Measurements from ENCODE around the gene PEAK3. TPM values are rescaled to one million over a fixed set of nuclear protein-coding genes. Genes with fewer than 3 reads are reported as not detected.

Gene PEAK3
- total and polyA plus RNA-seq, 7 donors, result 0.01 to 0.20 (median 0.13) TPM; not detected in 1

- no peak overlapping the region for H3K4me3 ChIP-seq
- no peaks in the 10 kb centered on the region for H3K27me3 ChIP-seq (ENCODE audit: insufficient read depth in 3 of 3, low read length in 2 of 3)
- intact Hi-C loops (cut with DNase I), result loop anchor here in 1 of 2 donors (5.0 kb wide), 1 partner anchor 36 kb away; no protein-coding TSS in a partner anchor
- no peaks in the 10 kb centered on the region for H3K9me3 ChIP-seq
- H3K36me3 ChIP-seq (ENCODE audit: insufficient read depth in 1 of 2, low read depth in 1 of 2), result peaks cover 13 to 82% of the 10 kb centered on the region in 2 donors
- peak overlapping the region; percentile 9 for H3K27ac ChIP-seq
- peaks cover 18% of the 10 kb centered on the region for H3K4me1 ChIP-seq
- no peak for DNase-seq
- TF ChIP-seq, protein P1, sequence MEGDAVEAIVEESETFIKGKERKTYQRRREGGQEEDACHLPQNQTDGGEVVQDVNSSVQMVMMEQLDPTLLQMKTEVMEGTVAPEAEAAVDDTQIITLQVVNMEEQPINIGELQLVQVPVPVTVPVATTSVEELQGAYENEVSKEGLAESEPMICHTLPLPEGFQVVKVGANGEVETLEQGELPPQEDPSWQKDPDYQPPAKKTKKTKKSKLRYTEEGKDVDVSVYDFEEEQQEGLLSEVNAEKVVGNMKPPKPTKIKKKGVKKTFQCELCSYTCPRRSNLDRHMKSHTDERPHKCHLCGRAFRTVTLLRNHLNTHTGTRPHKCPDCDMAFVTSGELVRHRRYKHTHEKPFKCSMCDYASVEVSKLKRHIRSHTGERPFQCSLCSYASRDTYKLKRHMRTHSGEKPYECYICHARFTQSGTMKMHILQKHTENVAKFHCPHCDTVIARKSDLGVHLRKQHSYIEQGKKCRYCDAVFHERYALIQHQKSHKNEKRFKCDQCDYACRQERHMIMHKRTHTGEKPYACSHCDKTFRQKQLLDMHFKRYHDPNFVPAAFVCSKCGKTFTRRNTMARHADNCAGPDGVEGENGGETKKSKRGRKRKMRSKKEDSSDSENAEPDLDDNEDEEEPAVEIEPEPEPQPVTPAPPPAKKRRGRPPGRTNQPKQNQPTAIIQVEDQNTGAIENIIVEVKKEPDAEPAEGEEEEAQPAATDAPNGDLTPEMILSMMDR (IDR thresholded peaks at IDR 0.05), result no peak
- no peak for ATAC-seq
- 63 to 75% (median 65%) methylated on average over 45 to 48 of the region's 48 CpGs for WGBS, 3 donors
These were observed 53.6 kb downstream of the PEAK3 start for GRCh38 chr19:2228157-2229030.

DNA sequence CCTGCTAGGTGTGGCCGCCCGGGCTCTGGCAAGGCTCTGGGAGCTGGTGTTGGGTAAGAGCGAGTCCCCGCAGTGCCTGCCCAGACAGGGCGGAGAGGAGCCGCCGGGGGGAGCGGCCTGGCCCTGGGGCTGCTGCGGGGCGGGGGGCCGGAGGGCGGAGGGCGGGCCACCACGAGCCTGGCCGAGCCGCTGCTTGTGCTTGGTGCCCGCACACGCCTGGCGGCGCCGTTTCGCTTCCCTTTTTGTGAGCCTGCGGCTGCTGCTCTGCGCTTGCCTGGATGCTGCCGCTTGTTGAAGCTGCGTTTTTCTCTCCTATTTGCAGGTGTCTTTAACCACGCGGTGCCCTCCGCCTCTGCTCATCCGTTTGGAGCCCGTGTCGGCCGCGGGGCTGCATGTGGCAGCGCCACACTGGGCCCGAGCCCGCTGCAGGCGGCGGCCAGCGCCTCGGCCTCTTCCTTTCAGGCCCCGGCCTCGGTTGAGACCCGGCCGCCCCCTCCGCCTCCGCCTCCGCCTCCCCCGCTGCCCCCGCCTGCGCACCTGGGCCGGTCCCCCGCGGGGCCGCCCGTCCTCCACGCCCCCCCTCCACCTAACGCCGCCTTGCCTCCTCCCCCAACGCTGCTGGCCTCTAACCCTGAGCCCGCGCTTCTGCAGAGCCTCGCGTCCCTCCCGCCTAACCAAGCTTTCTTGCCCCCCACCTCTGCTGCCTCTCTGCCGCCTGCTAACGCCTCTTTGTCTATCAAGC lies 54.4 kb downstream of the PEAK3 start:
- TF ChIP-seq, protein P1 (IDR thresholded peaks at IDR 0.05), result no peak
- intact Hi-C loops (cut with DNase I), result loop anchor here in 1 of 2 donors (5.0 kb wide), 1 partner anchor 35 kb away; no protein-coding TSS in a partner anchor
- Histone ChIP-seq H3K4me3 (no peak overlapping the region), H3K36me3 (ENCODE audit: insufficient read depth in 1 of 2, low read depth in 1 of 2) (peaks cover 13 to 78% of the 10 kb centered on the region in 2 donors), H3K27ac (no peak overlapping the region), H3K4me1 (peaks cover 18% of the 10 kb centered on the region), H3K9me3 (no peaks in the 10 kb centered on the region), H3K27me3 (ENCODE audit: insufficient read depth in 3 of 3, low read length in 2 of 3) (no peaks in the 10 kb centered on the region)
- DNase-seq (no peak), ATAC-seq (no peak)
- WGBS, 3 donors, result 92 to 96% (median 93%) methylated on average over 54 to 67 of the region's 67 CpGs

- TF ChIP-seq, protein P1 (IDR thresholded peaks at IDR 0.05), result no peak
- Histone ChIP-seq H3K27me3 (ENCODE audit: insufficient read depth in 3 of 3, low read length in 2 of 3) (no peaks in the 10 kb centered on the region), H3K4me1 (peaks cover 18% of the 10 kb centered on the region), H3K36me3 (ENCODE audit: insufficient read depth in 1 of 2, low read depth in 1 of 2) (peaks cover 13 to 81% of the 10 kb centered on the region in 2 donors), H3K4me3 (no peak overlapping the region), H3K27ac (no peak overlapping the region), H3K9me3 (no peaks in the 10 kb centered on the region)
- 95 to 97% (median 95%) methylated on average over 32 to 53 of the region's 53 CpGs for WGBS, 3 donors
- DNase-seq, result no peak
- intact Hi-C loops (cut with DNase I), result loop anchor here in 1 of 2 donors (5.0 kb wide), 1 partner anchor 35 kb away; no protein-coding TSS in a partner anchor
- ATAC-seq, result no peak
These were observed 55.1 kb downstream of the PEAK3 start for GRCh38 chr19:2226840-2227360.

GRCh38 chr19:2226051-2226839 lies 55.7 kb downstream of the PEAK3 start:
- intact Hi-C loops (cut with DNase I), result loop anchor here in 1 of 2 donors (5.0 kb wide), 1 partner anchor 34 kb away; no protein-coding TSS in a partner anchor
- no peak for ATAC-seq

More at GRCh38 chr19:2226051-2226839, 55.7 kb downstream of the PEAK3 start:
- TF ChIP-seq, protein P1 (IDR thresholded peaks at IDR 0.05), result no peak
- H3K27ac ChIP-seq, result no peak overlapping the region
- H3K27me3 ChIP-seq (ENCODE audit: insufficient read depth in 3 of 3, low read length in 2 of 3), result no peaks in the 10 kb centered on the region
- 91 to 94% (median 92%) methylated on average over 50 to 59 of the region's 59 CpGs for WGBS, 3 donors
- H3K9me3 ChIP-seq, result no peaks in the 10 kb centered on the region
- peaks cover 13 to 82% of the 10 kb centered on the region in 2 donors for H3K36me3 ChIP-seq (ENCODE audit: insufficient read depth in 1 of 2, low read depth in 1 of 2)
- DNase-seq, result no peak
- no peak overlapping the region for H3K4me3 ChIP-seq
- peaks cover 14% of the 10 kb centered on the region for H3K4me1 ChIP-seq
